ENCODE results near the gene MED20.

The MED20 gene

DNA sequence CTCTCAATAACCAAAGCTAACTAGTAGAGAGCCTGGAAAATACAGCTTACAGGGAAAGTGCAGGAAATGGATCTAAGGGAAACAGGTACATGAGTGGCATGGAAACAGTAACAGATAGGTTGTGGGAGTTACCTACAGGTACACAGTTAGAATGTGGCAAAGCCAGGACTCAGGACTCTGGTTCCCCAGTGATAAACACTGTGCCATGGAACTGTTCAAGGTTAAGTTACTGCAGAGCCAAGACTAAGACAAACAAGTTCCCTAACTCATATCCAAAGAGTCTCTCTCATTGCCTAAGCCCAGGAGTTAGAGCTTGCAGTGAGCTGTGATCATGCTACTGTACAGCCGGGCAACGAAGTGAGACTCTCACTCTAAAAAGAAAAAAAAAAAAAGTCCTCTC, 6.6 kb downstream of the MED20 start:
- H3K36me3 ChIP-seq, result peaks cover 59 to 84% (median 74%) of the 10 kb centered on the region in 11 experiments
- peak overlapping the region in 5 of 11 experiments; percentile 4 to 32 (median 7); a peak in 3 of 22 replicates for H3K27ac ChIP-seq
- peaks cover 0 to 4% (median 0%) of the 10 kb centered on the region in 11 experiments; a peak in 2 of 22 replicates for H4K20me1 ChIP-seq
- H3K4me2 ChIP-seq, result peak overlapping the region; percentile 6 to 49 (median 22); a peak in 17 of 22 replicates
- H3K4me1 ChIP-seq, result peaks cover 16 to 38% (median 32%) of the 10 kb centered on the region in 10 experiments
- no peaks in the 10 kb centered on the region for H3K27me3 ChIP-seq
- H3K9me3 ChIP-seq (replicated peaks in 1 of 11), result no peaks in the 10 kb centered on the region
- H3K4me3 ChIP-seq, result no peak overlapping the region
- H3K9ac ChIP-seq, result peak overlapping the region in 4 of 11 experiments; percentile 3 to 50 (median 14); a peak in 2 of 22 replicates
- TF ChIP-seq Cebpa-rat (IDR thresholded peaks at IDR 0.05), result no peak

DNA sequence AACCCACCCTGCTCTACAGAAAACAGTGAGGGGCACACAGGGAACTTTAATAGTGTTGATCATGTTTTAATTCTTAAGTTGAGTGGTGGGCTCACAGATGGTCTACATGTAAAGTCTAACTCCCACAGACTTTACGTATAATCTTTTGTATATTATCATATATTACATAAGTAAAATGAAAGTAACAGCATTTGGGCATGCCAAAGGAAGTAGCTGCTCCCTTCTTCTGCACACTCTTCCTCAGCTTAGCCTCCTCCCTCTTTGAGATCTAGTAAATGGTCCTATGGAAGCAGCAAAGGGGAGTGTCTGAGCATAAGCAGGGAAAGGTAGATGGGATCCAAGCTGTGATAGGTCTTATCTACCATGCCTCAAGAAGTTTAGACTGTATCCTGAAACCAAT, 11.2 kb downstream of the MED20 start:
- Histone ChIP-seq H3K9ac (no peak overlapping the region), H3K4me1 (peaks cover 8 to 10% (median 9%) of the 10 kb centered on the region in 10 experiments; a peak in 17 of 20 replicates), H3K9me3 (replicated peaks in 1 of 11) (no peaks in the 10 kb centered on the region), H3K4me2 (no peak overlapping the region), H4K20me1 (peaks cover 0 to 4% (median 0%) of the 10 kb centered on the region in 11 experiments; a peak in 2 of 22 replicates), H3K27ac (no peak overlapping the region), H3K36me3 (peaks cover 85 to 100% (median 97%) of the 10 kb centered on the region in 11 experiments), H3K27me3 (no peaks in the 10 kb centered on the region), H3K4me3 (no peak overlapping the region)
- no peak for TF ChIP-seq Cebpa-rat (IDR thresholded peaks at IDR 0.05)

- Histone ChIP-seq H3K27ac (0 out of 22 replicates have a peak overlapping the region, but pooled peaks of 1 of the 11 experiments have one; percentile 3), H3K9ac (no peak overlapping the region), H4K20me1 (no peaks in the 10 kb centered on the region), H3K36me3 (peaks cover 38 to 83% (median 68%) of the 10 kb centered on the region in 11 experiments), H3K27me3 (no peaks in the 10 kb centered on the region), H3K9me3 (replicated peaks in 1 of 11) (no peaks in the 10 kb centered on the region), H3K4me3 (no peak overlapping the region), H3K4me2 (peak overlapping the region in 1 of 11 experiments; percentile 7; a peak in 1 of 22 replicates), H3K4me1 (peaks cover 0 to 19% (median 10%) of the 10 kb centered on the region in 10 experiments; a peak in 13 of 20 replicates)
- TF ChIP-seq Cebpa-rat (IDR thresholded peaks at IDR 0.05), result no peak
These were observed 18.9 kb downstream of the MED20 start for GRCh38 chr6:41901882-41902519.

- no peak for TF ChIP-seq Cebpa-rat (IDR thresholded peaks at IDR 0.05)
- peaks cover 26 to 72% (median 57%) of the 10 kb centered on the region in 11 experiments for H3K36me3 ChIP-seq
- H3K27me3 ChIP-seq, result no peaks in the 10 kb centered on the region
- no peak overlapping the region for H3K4me3 ChIP-seq
- no peaks in the 10 kb centered on the region for H4K20me1 ChIP-seq
- no peaks in the 10 kb centered on the region for H3K9me3 ChIP-seq (replicated peaks in 1 of 11)
- no peak overlapping the region for H3K4me2 ChIP-seq
- H3K4me1 ChIP-seq, result peaks cover 10 to 30% (median 22%) of the 10 kb centered on the region in 10 experiments
- 0 out of 22 replicates have a peak overlapping the region, but pooled peaks of 1 of the 11 experiments have one; percentile 9 for H3K9ac ChIP-seq
- H3K27ac ChIP-seq, result 0 out of 22 replicates have a peak overlapping the region, but pooled peaks of 1 of the 11 experiments have one; percentile 28
These were observed 20.1 kb downstream of the MED20 start for GRCh38 chr6:41900861-41901260.

DNA sequence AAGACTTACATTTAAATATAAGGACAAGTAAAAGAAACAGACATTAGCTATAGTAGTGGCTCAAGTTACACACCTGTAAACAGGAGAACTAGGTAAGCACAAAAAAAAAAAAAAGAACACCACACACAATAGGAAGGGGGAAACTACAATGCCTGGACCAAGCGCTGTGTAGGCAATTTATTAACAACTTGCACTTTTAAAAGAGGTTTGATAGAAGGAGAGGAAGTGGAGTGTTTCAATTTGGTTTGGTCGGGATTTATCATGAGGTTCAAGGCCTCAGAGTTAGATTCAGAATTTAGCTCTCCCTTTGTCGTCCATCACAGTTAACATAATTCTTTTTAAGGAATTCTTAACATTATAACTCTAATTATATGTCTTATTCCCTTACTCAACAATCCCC, 24.7 kb downstream of the MED20 start:
- no peaks in the 10 kb centered on the region for H3K27me3 ChIP-seq
- peak overlapping the region; percentile 70 to 95 (median 83) for H3K4me2 ChIP-seq
- peak overlapping the region; percentile 85 to 98 (median 92); a peak in 21 of 22 replicates for H3K27ac ChIP-seq
- H3K9ac ChIP-seq, result peak overlapping the region; percentile 82 to 96 (median 90)
- peaks cover under 1 to 28% (median 20%) of the 10 kb centered on the region in 11 experiments; a peak in 20 of 22 replicates for H3K36me3 ChIP-seq
- TF ChIP-seq Cebpa-rat (IDR thresholded peaks at IDR 0.05), result no peak
- peaks cover 0 to 9% (median 0%) of the 10 kb centered on the region in 11 experiments; a peak in 3 of 22 replicates for H4K20me1 ChIP-seq
- peak overlapping the region; percentile 63 to 80 (median 74) for H3K4me3 ChIP-seq
- no peaks in the 10 kb centered on the region for H3K9me3 ChIP-seq (replicated peaks in 1 of 11)
- H3K4me1 ChIP-seq, result peaks cover 25 to 55% (median 46%) of the 10 kb centered on the region in 10 experiments

DNA sequence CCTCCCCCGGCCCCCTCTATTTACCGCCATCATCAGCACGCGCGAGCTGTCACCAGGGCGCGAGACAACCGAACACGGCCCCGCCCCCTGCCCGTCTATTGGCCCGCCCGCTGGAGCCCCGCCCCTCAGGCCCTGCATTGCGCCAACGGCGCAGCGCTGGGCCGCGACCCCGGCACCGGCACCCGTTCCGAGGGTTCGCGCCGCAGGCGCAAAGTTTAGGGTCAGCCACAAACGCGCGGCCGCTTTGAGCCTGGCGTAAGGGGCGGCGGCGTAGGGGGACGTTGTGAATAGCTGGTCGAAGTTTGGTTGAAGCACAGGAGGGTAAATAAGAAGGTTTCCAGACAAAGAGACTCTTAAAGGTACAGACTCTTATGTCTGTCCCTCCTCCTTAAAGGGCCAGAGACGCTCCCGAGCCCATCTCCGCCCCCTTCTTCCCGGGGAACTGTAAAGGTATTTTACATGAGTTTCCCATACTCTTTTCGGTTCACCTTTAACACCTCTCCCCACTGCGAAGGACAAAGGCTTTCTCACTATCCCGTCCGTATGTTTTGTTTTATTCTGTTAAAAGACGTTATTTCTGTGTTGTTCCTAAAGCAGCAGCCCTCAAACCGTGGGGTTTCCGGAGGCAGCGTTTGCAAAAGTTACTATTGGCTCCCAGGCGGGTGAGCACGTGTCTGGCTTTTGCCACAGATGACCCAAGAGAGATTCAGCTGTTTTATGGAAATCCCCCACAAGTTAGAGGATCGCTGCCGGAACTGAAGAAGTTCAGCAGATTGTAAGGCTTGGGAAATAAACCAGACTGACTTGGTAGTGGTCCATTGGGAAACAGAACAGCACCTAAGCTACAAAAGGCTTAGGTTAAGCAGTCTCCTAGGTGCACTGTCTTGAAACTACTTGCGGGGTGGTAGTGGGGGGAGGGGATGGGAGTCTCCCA, 25.4 kb downstream of the MED20 start, which contains the start of gene USP49:
TSS of gene USP49 (minus strand) at position 76 of the 934 bp plus-strand sequence. CDS start 88,392 bp downstream, outside the sequence.
- peak in 2 of 11 experiments; percentile 37 to 48; a peak in 4 of 22 replicates for TF ChIP-seq Cebpa-rat (IDR thresholded peaks at IDR 0.05)
- Histone ChIP-seq H3K9me3 (replicated peaks in 1 of 11) (no peaks in the 10 kb centered on the region), H3K36me3 (peaks cover 4 to 24% (median 14%) of the 10 kb centered on the region in 11 experiments; a peak in 18 of 22 replicates), H4K20me1 (peaks cover 0 to 9% (median 0%) of the 10 kb centered on the region in 11 experiments; a peak in 3 of 22 replicates), H3K27ac (peak within 1 kb of the TSS; percentile 85 to 98 (median 92)), H3K27me3 (no peaks in the 10 kb centered on the region), H3K4me3 (peak within 1 kb of the TSS; percentile 63 to 80 (median 74)), H3K4me2 (peak within 1 kb of the TSS; percentile 85 to 99 (median 96)), H3K4me1 (peaks cover 25 to 60% (median 48%) of the 10 kb centered on the region in 10 experiments), H3K9ac (peak within 1 kb of the TSS; percentile 82 to 96 (median 90))

GRCh38 chr6:41894366-41895299, 26.3 kb downstream of the MED20 start:
- peaks cover 0 to 9% (median 0%) of the 10 kb centered on the region in 11 experiments; a peak in 3 of 22 replicates for H4K20me1 ChIP-seq
- peak overlapping the region in 10 of 11 experiments; percentile 86 to 98 (median 92); a peak in 20 of 22 replicates for H3K27ac ChIP-seq
- peaks cover 25 to 60% (median 48%) of the 10 kb centered on the region in 10 experiments for H3K4me1 ChIP-seq
- H3K27me3 ChIP-seq, result no peaks in the 10 kb centered on the region
- H3K9ac ChIP-seq, result peak overlapping the region; percentile 80 to 96 (median 90)
- H3K9me3 ChIP-seq (replicated peaks in 1 of 11), result no peaks in the 10 kb centered on the region
- H3K36me3 ChIP-seq, result peaks cover 0 to 22% (median 12%) of the 10 kb centered on the region in 11 experiments; a peak in 16 of 22 replicates
- peak overlapping the region; percentile 82 to 99 (median 96) for H3K4me2 ChIP-seq
- TF ChIP-seq Cebpa-rat (IDR thresholded peaks at IDR 0.05), result no peak
- peak overlapping the region; percentile 63 to 80 (median 74) for H3K4me3 ChIP-seq
